Calu3 (cell line): ENCODE measurements around the gene EPB42. TPM values are rescaled to one million over a fixed set of nuclear protein-coding genes. Genes with fewer than 3 reads are reported as not detected.

Source experiments
- BruUV-seq: library from RNA; stranded (reverse); fragments of 400-500 nt; replicated peaks from 2 replicates; lab custom pipeline; 2021; lab: Mats Ljungman, UMichigan
- CTCF ChIA-PET: fragments of 300-600 bp; sonication (Branson Sonifier 250); formaldehyde crosslinking; loops from one replicate; lab custom pipeline; 2022; ENCODE audit warnings: antibody characterized with exemption; lab: Charles Lee
- DNase-seq: peaks from one replicate; pipeline ENCODE4 v3.0.0; 2022
- H3K27ac Mint-ChIP-seq: one replicate; pipeline ENCODE4 v1.8.0; 2022; ENCODE audit warnings: mixed read lengths; ENCODE audit not compliant: unreplicated experiment
- H3K27me3 Mint-ChIP-seq: one replicate; pipeline ENCODE4 v1.8.0; 2022; ENCODE audit warnings: mixed read lengths; ENCODE audit not compliant: unreplicated experiment
- H3K36me3 Mint-ChIP-seq: one replicate; pipeline ENCODE4 v1.8.0; 2022; ENCODE audit warnings: mild to moderate bottlenecking, moderate library complexity, mixed read lengths; ENCODE audit not compliant: insufficient read depth, unreplicated experiment
- H3K4me1 Mint-ChIP-seq: one replicate; pipeline ENCODE4 v1.8.0; 2022; ENCODE audit warnings: mild to moderate bottlenecking, low read depth, mixed read lengths; ENCODE audit not compliant: unreplicated experiment
- H3K4me3 Mint-ChIP-seq: one replicate; pipeline ENCODE4 v1.8.0; 2022; ENCODE audit warnings: mild to moderate bottlenecking, low read depth, moderate library complexity, mixed read lengths; ENCODE audit not compliant: unreplicated experiment
- H3K9me3 Mint-ChIP-seq: one replicate; pipeline ENCODE4 v1.8.0; 2022; ENCODE audit warnings: low read depth, mixed read lengths; ENCODE audit not compliant: unreplicated experiment
- intact Hi-C: fragments of 100-400 bp; cut with micrococcal nuclease; formaldehyde crosslinking; loops from one replicate; pipeline ENCODE4 v1.10.0; 2022; ENCODE audit not compliant: unreplicated experiment
- total RNA-seq: library from RNA; stranded (reverse); gene quantifications from 2 replicates; pipeline ENCODE4 v1.2.3, GENCODE V29; 2022
- TF ChIP-seq, protein P1 (sequence below): fragments of 200-600 bp; IDR thresholded peaks from one replicate; pipeline ENCODE4 v1.8.0; 2022; ENCODE audit warnings: antibody characterized with exemption; ENCODE audit not compliant: unreplicated experiment

Gene EPB42
- total RNA-seq, 1 experiment from 2014 or later, result not detected

DNA sequence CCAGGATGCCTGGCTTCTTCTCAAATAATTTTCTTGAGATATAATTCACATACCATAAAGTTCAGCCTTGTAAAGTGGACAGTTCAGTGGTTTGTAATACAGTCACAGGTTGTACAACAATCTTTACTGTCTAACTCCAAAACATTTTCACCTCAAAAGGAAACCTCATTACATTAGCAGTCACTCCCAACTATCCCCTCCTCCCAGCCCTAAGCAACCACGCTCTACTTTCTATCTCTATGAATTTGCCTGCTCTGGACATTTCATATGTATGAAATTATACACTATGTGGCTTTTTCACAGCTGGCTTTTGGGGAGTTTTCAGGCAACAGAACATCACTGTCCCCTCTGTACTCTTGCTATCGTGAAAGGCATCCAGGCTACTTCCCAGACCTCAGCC is 28.4 kb upstream of the EPB42 start:
- TF ChIP-seq, protein P1, sequence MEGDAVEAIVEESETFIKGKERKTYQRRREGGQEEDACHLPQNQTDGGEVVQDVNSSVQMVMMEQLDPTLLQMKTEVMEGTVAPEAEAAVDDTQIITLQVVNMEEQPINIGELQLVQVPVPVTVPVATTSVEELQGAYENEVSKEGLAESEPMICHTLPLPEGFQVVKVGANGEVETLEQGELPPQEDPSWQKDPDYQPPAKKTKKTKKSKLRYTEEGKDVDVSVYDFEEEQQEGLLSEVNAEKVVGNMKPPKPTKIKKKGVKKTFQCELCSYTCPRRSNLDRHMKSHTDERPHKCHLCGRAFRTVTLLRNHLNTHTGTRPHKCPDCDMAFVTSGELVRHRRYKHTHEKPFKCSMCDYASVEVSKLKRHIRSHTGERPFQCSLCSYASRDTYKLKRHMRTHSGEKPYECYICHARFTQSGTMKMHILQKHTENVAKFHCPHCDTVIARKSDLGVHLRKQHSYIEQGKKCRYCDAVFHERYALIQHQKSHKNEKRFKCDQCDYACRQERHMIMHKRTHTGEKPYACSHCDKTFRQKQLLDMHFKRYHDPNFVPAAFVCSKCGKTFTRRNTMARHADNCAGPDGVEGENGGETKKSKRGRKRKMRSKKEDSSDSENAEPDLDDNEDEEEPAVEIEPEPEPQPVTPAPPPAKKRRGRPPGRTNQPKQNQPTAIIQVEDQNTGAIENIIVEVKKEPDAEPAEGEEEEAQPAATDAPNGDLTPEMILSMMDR, result no peak
- Mint-ChIP-seq H3K4me1 (no peaks in the 10 kb centered on the region), H3K27me3 (peaks cover 27% of the 10 kb centered on the region), H3K27ac (no peak overlapping the region), H3K9me3 (no peaks in the 10 kb centered on the region), H3K36me3 (no peaks in the 10 kb centered on the region), H3K4me3 (no peak overlapping the region)
- BruUV-seq, result no TSS peak
- intact Hi-C loops, result no loop called here
- CTCF ChIA-PET, result interaction anchor here (0.6 kb wide), 1 partner anchor 13 kb away, joined by 4 read pairs; no protein-coding TSS in a partner anchor
- DNase-seq, result no peak

DNA sequence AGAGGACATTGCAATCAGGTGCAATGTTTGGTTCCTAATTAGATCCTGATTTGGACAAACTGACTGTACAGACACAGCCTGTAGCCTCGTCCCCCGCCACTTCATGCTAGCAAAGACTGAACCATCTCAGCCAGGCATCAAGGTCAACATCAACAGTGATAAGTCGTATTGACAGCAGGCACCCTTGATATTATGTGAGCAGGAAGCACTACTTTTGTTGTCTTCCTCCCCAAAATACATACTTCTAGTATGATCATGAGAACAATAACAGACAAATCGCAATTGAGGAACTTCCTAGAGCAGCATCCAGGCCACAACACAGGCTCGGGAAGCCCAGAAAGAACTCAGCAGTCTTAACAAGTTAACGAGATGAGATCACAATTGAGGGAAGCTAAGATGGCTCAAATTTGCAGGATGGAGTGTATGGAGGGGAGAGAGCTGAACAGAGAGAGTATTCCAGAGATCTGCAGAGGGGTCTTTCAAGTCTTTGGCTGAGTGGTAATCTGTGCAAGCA is 25.5 kb upstream of the EPB42 start:
- TF ChIP-seq, protein P1, result no peak
- no peaks in the 10 kb centered on the region for H3K9me3 Mint-ChIP-seq
- CTCF ChIA-PET, result no interaction called here
- no peak overlapping the region for H3K4me3 Mint-ChIP-seq
- no peak overlapping the region for H3K27ac Mint-ChIP-seq
- no peaks in the 10 kb centered on the region for H3K36me3 Mint-ChIP-seq
- H3K4me1 Mint-ChIP-seq, result no peaks in the 10 kb centered on the region
- peaks cover 38% of the 10 kb centered on the region for H3K27me3 Mint-ChIP-seq
- DNase-seq, result no peak
- intact Hi-C loops, result no loop called here
- BruUV-seq, result no TSS peak

DNA sequence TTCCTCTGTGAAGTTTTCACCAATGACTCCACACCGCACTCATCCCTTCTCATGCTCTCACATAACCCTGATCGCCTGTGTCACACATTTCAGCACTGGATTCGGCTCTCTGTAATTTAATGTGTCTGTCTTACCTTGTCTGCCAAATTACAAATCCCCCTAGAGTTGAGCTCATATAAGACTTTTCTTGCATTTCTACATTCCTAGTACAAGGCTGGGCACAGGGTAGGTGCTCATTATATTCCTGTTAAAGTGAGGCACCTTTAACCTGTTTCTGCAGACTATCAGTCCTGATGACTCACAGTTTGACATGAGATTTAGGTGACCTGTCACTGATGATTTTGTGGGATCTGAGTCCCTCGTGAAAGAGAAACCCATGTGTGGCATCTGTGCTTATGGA is 23.3 kb upstream of the EPB42 start:
- BruUV-seq, result no TSS peak
- Mint-ChIP-seq H3K4me3 (no peak overlapping the region), H3K27me3 (peaks cover 38% of the 10 kb centered on the region), H3K36me3 (no peaks in the 10 kb centered on the region), H3K27ac (no peak overlapping the region), H3K4me1 (no peaks in the 10 kb centered on the region), H3K9me3 (no peaks in the 10 kb centered on the region)
- CTCF ChIA-PET, result no interaction called here
- intact Hi-C loops, result no loop called here
- no peak for DNase-seq
- TF ChIP-seq, protein P1, result no peak

DNA sequence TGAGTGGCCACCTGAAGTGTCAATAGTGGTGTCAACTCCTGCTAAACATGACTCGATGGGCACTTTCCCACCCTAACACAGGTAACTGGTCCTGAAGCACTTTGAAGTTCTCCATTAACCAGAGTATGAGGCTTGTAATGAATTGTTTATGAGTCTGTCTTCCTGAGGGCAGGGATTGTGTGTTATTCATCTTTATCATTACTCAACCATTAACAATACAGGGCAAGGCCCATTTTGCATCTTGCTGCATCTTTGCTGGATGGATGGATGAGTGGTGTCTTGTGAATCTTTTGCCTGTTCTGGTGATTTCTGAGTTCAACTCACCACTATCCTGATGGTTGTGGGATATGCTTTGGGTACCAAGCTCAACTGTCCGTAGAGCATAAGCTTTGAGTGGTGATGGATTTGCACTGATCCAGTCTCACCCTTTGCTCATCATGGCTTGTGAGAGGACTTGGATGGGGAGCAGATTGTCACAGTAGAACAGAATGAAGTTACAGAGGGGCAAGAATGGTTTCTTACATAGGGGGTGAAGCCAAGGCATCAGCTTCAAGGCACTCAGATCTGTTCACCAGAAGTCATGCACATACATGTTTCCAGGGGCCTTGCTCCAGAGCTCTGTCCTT is 22.3 kb upstream of the EPB42 start:
- Mint-ChIP-seq H3K4me3 (no peak overlapping the region), H3K36me3 (no peaks in the 10 kb centered on the region), H3K27me3 (peaks cover 38% of the 10 kb centered on the region), H3K4me1 (no peaks in the 10 kb centered on the region), H3K27ac (no peak overlapping the region), H3K9me3 (no peaks in the 10 kb centered on the region)
- DNase-seq, result no peak
- no TSS peak for BruUV-seq
- intact Hi-C loops, result no loop called here
- TF ChIP-seq, protein P1, result no peak
- CTCF ChIA-PET, result no interaction called here
